Daoy (cell line): ENCODE measurements around the gene ADSL. TPM values are rescaled to one million over a fixed set of nuclear protein-coding genes. Genes with fewer than 3 reads are reported as not detected.

Source experiments
- DNase-seq: peaks from one replicate; pipeline ENCODE4 v3.0.0-alpha.2; 2015; ENCODE audit warnings: low read depth
- total RNA-seq: library from RNA; depleted of rRNA; stranded (reverse); fragments of >200 nt; shearing (Covaris generic); gene quantifications from 2 replicates; pipeline ENCODE4 v1.2.3, GENCODE V29; 2014

ADSL gene
- total RNA-seq, 1 experiment from 2014 or later, result 350 TPM

DNA sequence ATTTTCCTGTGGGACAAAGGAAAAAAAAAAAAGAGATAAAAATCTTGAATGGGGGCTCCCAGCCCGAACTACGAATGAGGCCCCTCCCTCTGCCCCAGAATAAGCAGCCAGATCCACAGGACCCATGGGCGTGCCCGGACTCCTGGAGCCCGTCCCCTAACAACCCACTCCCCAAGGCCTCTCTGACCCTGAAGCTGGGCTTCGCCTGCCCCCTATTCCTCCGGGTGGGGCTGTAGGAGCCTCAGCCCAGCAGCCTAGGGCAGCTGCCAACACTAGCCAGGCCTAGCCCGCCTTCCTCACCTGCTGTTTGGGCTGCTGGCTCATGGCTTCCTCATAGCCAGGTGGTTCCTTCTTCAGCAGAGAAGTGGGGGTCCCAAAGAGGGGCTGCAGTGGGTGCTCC is 70.7 kb downstream of the ADSL start:
- DNase-seq, result no peak

DNA sequence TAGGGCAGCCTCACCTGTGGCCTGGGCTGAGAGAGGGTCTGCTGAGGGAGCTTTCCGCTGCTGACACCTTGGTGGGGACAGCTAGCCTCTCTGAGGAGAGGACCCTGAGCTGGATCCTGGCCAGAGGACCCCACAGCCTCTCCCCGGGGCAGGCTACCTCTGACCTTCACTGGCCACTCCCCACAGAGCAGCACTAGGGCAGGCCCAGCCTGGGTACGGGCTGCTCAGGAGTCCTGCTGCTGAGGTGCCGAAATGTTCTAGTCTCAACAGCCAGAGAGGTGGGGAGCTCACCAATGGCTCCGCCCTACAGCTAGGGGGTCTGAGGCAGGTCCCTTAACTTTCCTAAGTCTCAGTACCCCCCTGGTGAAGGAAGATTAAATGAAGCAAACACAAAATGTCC is 71.6 kb downstream of the ADSL start:
- DNase-seq, result no peak

DNA sequence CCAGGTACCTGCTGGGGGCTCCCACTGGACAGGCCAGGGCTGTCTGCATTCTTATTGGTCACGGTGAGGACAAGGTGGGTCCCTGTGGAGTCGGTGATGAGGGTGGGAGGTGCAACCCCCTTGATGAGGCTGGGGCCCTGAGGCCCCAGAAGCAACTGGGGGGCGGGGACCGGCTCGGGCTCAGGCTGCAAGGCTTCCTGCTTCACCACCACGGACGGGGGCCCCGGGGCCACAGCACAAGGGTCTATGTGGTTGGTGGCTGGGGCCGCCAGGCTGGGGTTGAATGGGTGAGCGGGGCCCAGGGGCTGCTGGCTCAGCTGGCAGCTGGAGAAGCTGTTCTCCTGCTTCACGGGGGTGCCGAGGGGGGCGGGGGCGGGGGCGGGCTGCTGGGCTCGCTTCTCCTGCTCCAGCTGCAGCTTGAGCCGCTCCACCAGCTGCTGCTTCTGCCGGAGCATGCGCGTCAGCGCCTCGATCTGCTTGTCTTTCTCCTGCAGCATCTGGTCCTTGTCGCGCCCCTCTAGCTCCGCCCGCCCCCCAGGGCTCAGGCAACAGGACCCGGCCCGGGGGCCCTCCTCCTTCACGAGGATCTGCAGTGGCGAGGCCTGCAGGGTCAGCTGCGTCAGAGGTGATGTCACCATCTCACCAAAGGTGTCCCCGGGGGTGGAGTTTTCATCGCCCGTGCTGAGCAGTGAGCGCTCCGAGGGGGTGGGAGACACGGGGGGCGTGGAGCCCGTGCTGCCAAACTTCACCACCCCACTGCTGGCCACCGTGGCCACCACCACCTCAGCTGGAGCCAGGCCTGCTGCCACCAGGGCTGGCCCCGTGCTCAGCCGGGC is 72.3 kb downstream of the ADSL start:
- no peak for DNase-seq

DNA sequence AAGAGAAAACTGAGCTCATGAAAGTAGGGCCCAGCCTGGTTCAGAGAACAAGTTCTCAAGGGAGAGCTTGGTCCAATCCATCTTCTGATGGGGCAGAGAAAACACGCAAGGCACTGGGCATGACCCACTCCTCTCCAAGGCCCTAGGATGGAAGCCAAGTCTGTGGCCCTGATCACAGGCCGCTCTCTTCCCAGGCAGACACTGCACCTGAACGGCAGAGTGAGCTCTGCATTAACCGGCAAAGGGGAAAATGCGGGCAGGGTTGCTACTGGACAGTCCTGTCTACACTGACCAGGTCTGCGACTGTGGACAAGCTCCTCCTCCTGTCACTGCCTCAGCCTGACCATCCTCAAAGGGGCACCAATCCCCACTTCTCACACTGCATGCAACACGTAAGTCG is 73.4 kb downstream of the ADSL start:
- DNase-seq, result no peak

DNA sequence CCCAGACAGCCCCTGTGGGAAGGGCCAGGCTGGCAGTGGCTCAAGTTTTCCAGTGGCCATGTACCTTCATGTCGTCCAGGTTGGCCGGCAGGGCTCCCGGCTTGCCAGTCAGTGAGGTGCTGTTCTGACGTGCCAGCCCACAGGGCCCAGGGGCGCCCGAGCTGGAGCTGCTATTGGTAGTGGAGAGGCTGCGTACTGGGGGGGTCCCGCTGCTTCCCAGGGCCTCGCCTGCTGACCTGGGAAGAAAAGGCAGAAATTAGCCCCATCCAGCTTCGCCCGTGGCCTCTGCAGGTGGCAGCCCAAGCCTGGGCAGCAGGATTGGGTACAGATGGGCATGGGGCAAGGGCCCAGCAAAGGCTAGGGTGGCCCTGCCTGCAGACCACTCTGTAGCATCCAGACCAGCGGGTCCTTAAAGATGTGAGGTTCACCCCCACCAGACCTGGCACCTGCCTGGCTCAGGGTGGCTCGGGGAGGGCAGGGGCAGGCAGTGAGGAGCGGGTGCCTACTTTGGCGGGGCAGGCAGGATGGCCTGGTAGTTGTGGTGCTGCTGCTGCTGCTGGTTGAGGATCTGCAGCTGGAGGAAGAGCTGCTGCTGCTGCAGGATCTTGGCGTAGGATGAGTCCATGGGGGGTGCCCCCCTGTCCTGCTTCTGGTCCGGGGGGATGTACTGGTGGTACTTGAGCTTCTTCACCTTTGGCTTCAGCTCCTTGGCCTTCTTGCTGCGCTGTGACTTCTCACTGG is 74.2 kb downstream of the ADSL start:
- no peak for DNase-seq

DNA sequence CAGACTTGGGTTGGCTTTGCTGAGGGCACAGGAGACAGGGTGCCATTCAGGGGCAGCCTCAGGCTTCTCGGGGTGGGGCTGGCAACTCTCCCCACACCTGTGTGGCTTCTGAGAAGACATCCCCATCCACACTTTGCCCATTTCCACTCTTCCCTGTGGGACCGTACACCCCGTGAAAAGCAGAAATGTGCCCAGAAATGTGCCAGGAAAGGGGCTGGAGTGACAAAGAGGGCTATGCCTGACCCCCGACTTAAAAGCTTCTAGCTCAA is 74.7 kb downstream of the ADSL start:
- DNase-seq, result no peak

DNA sequence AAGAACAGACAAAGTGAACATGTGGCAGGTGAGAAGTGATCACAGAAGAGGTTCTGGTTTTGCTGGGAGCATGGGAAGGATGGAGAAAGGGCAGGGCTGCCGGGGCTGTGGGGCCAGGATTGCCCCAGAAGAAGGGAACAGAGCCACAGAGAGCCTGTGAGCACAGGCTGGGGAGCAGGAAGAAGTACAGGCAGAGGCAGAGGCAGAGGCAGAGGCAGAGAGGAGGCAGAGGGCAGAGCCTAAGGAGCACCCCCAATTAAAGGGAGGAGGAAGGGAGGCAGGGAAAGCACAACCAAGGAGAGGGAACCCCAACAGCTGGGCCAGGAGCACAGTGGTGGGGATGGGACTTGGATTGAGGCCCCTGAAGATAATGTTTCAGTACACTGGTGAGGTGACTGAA is 75.6 kb downstream of the ADSL start:
- no peak for DNase-seq

DNA sequence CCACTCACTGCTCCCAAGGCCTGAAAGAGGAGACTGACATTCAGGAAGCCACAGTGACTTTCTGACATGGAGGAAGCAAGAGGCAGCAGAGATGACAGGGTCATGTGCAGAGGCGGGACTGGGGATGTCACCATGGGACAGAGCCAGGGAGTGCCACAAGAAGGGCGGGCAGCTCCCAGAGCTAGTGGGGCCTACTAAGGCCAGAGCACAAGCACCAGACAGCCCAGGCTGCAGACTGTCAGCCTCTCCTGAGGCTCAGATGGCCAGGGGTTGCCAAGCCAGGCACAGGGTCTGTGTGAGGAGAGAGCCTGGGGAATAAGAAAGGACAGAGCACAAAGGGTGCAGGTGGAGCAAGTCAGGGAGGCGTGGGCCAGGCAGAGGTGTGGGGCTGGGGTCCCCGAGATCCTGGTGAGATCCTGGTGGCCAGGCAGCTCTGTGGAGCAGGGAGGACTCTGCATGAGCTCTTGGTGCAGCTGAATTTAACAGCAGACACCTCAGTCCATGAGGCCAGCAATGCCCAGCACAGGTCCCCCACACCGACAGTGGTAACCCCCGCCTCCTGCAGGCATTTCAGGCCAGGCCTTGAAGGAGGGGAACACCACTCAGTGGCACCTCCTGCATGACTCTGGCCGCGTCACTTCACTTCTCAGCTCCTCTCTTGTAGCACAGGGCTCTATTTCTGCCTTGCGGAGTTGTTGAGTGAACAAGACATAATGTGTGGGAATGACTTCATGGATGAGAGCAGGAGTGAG is 76.4 kb downstream of the ADSL start:
- DNase-seq, result no peak

DNA sequence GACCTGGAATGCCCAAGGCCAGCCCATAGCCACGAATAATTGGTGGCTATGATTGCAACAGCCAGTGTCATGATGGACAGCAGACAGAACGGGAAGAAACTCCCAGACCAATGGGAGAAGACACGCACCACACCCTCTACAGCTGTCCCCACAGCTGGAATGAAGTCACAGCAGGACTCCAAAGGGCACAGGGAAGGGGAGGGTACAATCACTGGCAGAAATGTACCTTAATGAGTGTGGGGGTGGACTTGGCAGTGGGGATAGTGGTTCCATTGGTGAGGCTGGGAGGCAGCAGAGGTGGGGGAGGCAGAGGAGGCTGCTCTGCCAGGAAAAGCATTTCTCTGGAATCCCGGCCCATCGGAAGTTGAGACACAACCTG is 77.0 kb downstream of the ADSL start:
- no peak for DNase-seq

DNA sequence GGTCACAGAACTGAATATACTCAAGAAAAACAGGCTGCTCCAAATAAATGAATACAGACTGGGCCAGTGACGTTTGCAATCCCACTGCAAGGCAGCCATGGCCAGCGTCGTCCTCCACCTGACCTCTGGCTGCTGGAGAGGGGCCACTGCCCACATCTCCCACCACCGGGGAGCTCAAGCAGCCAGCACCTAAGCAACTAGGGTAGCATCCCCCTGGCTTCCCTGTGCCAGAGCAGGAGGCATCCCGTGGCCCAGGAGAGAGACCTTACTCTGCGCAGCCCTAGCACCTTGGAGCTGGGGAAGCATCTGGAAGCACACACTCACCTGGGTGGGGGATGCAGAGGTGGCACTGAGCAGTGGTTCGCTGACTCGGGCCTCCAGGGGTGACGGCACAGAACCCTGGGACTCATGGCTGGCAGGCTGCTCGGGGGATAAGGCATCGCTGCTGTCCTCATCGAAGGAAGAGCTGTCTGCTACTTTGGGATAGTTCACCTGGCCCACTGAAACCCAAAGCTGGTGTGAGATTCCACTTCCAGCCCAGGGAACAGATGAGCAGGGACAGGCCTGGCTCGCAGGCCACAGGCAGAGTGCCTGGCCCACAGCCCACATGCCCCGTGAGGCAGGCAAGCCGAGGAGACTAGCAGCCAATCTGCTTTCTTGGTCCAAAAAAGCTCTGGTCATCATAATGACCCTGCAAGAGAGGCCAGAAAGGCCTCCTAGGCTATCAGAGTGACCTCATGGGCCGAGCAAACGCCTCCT is 77.8 kb downstream of the ADSL start:
- DNase-seq, result no peak

DNA sequence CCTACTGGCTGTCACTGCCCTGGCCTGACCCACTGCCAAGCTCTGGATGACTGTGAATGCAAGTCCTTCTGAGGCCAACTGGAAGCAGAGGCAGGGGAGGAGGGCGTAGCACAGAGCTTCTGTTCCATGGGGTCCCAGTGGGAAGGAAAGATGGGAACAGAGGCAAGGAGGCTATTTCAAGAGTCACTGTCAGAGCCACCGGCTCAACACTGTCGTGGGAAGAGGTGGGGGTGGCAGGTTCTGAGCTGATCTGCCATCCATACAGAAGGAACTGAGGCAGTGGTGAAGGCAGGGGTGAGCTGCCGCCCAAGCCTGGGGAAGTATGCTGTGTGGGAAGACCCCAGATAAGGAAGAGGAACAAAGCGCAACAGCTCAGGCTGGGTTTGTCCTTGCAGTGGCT is 78.8 kb downstream of the ADSL start:
- DNase-seq, result no peak

DNA sequence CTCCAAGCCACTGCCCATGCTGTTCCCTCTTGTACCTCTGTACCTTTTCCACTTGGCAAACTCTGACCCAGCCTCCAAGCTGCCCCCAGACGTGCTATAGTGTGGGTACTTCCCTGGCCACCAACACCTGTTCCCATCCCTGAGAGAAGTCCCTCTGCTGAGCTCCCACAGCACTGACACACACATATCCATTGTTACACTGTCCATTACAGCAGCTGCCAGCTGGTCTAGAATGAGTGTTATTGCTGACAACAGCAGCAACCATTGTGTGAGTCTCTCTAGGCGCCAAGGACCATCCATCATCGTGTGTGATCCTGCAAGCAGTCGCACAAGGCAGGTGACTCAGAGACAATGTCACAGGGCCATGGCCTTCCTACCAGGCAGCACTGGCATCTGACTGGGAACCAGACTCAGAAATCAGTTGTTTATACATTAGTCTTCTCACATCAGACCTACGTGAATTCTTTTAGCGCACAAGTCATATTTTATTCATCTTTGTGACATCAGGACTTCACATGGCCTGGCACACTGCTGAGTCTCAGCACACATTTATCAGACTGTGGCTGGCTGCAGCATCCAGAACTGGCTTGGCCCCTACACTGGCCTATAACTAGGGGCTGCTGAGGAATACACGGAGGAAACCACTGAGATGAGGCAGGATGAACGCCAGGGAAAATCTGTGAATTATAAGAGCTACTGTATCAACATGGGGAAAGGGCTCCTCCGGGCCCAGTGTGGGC is 80.5 kb downstream of the ADSL start:
- DNase-seq, result no peak

DNA sequence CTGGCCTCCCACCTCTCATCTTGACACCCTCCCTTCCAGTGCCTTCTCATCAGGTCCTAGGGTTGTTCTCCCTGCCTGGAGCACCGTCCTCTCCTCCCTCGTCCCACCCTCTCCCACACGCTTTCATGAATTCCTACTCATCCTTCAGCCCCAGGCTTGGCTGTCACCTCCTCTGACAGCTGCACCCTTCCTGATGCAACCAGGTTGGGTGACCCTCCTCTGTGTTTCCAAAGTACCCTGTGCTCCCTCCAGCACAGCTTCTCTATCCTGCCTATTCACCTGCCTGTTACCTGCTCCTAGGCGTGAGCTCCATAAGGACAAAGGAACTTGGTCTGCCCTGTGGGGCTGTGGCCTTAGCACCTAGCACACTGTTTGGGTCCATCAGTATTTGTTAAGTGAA is 82.5 kb downstream of the ADSL start:
- DNase-seq, result no peak

DNA sequence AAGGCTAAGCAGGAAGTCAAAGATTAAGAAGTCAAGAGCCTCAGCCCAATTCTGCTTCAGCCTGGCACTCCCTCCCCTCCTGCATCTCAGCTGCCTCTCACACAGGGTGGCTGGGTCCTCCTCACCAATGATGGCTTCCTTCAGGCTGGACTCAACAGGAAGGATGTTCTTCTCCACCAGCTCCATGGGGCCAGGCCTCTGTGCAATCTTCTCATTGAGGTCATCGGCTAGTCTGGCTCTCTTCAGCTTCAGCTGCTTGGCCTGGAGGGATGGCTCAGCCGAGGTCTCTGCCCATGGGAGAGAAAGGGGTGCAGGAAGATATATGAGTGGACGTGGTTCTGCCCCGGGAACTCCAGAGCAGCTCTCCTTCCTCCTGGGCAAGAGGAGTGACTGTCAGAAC is 83.2 kb downstream of the ADSL start:
- no peak for DNase-seq

DNA sequence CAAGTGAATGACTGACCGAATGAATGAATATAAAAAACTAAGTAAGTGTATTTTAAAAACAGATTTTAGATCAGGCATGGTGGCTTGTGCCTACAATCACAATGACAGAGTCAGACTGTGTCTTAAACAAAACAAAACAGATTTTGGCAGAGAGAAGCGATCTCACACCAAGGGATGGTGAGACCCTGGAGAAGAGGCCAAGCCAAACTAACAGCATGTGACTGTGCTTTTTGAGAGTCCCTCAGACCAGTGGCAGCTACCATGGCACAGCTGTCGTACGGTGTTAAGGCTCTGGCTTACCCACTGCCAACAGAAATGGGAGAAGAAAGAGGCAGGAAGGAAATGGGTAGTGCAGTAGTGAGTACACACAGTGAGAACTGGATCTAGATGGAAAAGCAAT is 84.7 kb downstream of the ADSL start:
- DNase-seq, result no peak

DNA sequence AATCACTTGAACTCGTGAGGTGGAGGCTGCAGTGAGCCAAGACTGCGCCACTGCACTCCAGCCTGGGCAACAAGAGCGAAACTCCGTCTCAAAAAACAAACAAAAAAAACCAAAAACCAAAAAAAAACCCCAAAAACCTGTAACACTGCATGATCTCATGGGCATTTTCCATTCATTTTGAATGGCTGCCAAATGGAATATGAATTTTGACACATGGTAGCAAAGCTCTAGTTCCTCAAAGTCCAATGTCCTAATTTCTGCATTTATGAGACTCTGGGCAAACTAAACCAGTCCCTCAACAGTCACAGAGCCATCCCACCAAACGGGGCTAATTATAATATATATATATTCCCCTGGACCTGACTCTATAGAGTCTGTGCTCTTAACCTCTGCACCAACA is 85.9 kb downstream of the ADSL start:
- no peak for DNase-seq

DNA sequence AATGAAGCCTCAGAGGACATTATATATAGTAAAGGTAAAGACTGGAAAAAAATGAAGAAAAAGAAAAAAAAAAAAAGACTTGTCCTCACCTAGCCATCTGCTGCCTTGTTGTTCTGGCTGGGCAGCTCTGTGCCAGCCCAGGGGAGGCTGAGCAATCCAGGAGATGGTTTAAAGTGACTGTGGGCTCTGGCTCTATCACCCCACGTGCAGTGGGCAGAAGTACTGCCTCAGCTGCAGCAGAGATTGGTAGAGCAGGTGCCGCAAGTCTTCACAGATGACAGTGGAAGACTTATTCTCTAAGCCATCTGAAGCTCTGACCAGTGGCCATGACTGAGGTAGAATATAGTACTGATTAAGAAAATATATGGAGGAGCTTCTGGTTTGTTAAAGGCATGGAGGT is 86.3 kb downstream of the ADSL start:
- DNase-seq, result no peak

DNA sequence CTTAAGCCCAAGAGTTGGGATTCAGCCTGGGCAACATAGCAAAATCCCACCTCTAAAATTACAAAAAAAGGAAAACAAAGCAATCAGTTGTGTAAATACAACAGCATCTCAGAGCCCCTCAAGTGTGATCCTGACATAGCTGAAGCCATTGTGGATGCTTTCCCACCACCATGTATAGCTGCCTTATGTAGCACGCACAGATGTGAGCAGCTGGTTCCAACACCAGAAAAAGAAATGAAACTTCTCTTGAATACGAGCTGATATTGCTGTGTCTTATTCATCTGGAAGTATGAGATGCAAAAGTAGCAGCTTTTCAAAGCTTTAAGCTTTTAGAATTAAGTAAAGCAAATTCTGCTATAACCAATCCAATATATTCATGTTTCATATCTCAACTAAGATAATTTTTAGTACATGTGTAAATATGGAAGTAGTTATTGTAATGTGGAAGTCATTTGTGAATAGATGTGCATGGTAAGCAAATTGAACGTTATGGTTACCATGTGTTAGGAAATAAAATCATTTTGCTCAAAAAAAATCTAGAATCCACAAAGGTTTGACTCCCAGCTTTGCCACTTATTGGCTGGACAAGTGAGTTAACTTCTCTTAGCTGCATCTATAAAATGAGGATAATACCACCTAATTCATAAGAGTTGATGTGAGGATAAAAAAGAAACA is 87.3 kb downstream of the ADSL start:
- no peak for DNase-seq

DNA sequence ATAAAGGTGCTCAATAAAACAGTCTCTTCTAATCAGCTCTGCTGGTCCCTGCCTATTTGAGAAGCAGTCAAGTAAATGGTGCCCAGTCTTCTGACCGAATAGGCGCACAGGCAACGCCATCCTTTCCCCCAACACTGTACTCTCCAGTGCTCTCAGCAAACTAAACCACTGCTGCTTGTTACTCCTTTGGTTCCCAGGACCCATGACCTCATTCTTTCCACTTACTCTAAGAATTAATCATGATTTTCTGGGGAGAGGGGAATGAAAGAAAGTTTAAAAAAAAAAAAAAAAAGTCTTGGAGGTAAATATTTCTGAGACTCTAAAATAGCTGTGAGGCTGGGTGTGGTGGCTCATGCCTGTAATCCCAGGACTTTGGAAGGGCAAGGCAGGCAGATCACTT is 87.8 kb downstream of the ADSL start:
- no peak for DNase-seq

DNA sequence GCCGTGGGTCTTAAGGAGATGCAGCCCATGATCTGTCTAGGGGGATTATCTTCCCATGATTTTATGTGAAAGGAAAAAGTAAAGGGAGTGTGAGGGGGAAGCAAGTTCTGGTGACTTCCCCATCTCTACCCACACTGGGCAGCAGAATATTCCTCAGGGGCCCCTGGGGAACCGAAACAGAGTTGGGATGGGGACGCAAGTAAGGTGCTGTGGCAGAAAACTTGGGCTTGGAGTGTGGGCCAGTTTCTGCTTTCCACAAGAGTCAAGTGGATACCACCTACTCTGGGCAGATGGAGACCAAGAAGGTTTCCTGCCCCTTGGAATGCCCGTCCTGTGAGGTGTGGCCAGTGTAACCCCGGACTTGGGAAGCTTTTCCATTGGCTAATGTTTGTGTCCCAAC is 88.4 kb downstream of the ADSL start:
- no peak for DNase-seq
